Measurements from ENCODE around the gene SBF2.

DNA sequence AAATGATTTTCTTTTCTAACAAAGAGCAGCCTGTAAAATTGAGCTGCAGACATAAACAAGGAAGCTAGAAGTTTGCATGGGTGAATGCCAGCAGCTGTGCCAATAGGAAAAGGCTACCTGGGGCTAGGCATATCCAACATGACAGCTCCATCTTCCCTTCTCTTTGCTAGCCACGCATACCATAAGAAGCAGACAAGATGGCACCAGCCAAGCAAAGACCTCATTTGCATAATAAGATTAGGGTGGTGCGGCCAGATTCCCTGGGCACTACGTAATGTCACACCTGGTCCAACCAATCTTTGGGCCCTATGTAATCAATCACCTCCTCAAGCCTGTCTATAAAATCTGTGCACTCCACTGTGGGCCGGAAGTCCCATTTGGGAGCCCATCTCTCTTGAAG, 521.8 kb downstream of the SBF2 start:
- TF ChIP-seq, protein P1, sequence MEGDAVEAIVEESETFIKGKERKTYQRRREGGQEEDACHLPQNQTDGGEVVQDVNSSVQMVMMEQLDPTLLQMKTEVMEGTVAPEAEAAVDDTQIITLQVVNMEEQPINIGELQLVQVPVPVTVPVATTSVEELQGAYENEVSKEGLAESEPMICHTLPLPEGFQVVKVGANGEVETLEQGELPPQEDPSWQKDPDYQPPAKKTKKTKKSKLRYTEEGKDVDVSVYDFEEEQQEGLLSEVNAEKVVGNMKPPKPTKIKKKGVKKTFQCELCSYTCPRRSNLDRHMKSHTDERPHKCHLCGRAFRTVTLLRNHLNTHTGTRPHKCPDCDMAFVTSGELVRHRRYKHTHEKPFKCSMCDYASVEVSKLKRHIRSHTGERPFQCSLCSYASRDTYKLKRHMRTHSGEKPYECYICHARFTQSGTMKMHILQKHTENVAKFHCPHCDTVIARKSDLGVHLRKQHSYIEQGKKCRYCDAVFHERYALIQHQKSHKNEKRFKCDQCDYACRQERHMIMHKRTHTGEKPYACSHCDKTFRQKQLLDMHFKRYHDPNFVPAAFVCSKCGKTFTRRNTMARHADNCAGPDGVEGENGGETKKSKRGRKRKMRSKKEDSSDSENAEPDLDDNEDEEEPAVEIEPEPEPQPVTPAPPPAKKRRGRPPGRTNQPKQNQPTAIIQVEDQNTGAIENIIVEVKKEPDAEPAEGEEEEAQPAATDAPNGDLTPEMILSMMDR (IDR thresholded peaks at IDR 0.05 in 4 of 5, conservative IDR thresholded peaks at IDR 0.05 in 1 of 5) = no peak
- no peak for TF ChIP-seq POLR2A (IDR thresholded peaks at IDR 0.05)

All from gastrocnemius medialis (tissue), 4 donors.